OCI-LY3 (cell line): ENCODE measurements around the gene TTL.

ENCODE experiments used
- CTCF ChIP-seq: fragments of 200-600, 300-600 bp; sonication (generic); IDR thresholded peaks from 2 replicates; pipeline ENCODE4 v1.5.1; 2014; ENCODE audit warnings: antibody characterized with exemption, low read length, low read depth
- EZH2phosphoT487 ChIP-seq: fragments of 200-600 bp; shearing (Covaris generic); IDR thresholded peaks from 2 replicates; pipeline ENCODE4 v1.6.1; 2018; ENCODE audit warnings: antibody characterized with exemption, mixed run types, low read depth

DNA sequence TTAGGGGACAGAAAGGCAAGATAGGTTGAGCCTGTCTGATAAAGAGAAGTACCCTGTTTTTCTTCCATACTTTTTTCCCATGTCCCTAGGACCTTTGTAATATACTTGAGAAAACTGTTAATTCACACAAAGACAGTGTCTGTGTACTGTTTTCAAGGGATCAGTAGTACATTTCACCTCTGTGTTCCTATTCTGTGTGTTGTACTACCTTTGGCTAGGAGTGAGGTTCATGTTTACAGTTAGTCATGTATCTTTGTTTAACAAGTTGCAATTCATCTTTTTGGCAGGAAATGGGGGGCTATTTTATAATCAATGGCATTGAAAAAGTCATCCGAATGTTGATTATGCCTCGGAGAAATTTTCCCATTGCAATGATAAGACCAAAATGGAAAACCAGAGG, 67.0 kb downstream of the TTL start:
- TF ChIP-seq CTCF, result no peak
- TF ChIP-seq EZH2phosphoT487, result no peak
